ENCODE results near the gene ELOA2.
"Not testable (repeated sequence)": the region's sequence is repeated elsewhere in the genome, so short reads cannot be mapped to it uniquely, and the experiment has no call there.

Gene ELOA2

GRCh38 chr18:47035156-47035671 is at the start of gene ELOA2:
Gene ELOA2 (minus strand): TSS chr18:47035621. CDS start chr18:47035264, 357 bp downstream.
- DNase-seq (ENCODE audit: low spot score): no peak

- DNase-seq (ENCODE audit: low spot score): no peak
These were observed 46.2 kb upstream of the ELOA2 start for GRCh38 chr18:47081578-47081977.

GRCh38 chr18:47080872-47081271 is 45.5 kb upstream of the ELOA2 start:
- no peak for DNase-seq (ENCODE audit: low spot score)

- DNase-seq (ENCODE audit: low spot score): no peak
These were observed 41.7 kb upstream of the ELOA2 start for GRCh38 chr18:47077111-47077510.

- no peak for DNase-seq (ENCODE audit: low spot score)
These were observed 39.9 kb upstream of the ELOA2 start for GRCh38 chr18:47075098-47075883.

GRCh38 chr18:47067648-47068047 is 32.2 kb upstream of the ELOA2 start:
- no peak for DNase-seq (ENCODE audit: low spot score)

- DNase-seq (ENCODE audit: low spot score): no peak
These were observed 27.7 kb upstream of the ELOA2 start for GRCh38 chr18:47063096-47063495.

GRCh38 chr18:47062471-47062870 is 27.1 kb upstream of the ELOA2 start:
- DNase-seq (ENCODE audit: low spot score): no peak

GRCh38 chr18:47054369-47054768 is 18.9 kb upstream of the ELOA2 start:
- no peak for DNase-seq (ENCODE audit: low spot score)

GRCh38 chr18:47050468-47050867 is 15.0 kb upstream of the ELOA2 start:
- peak; percentile 13 for DNase-seq (ENCODE audit: low spot score)

GRCh38 chr18:47040982-47041381 is 5.6 kb upstream of the ELOA2 start:
- DNase-seq (ENCODE audit: low spot score): no peak

- no peak for DNase-seq (ENCODE audit: low spot score)
These were observed 1.6 kb upstream of the ELOA2 start for GRCh38 chr18:47036927-47037578.

- no peak for DNase-seq (ENCODE audit: low spot score)
These were observed 965 bp upstream of the ELOA2 start for GRCh38 chr18:47036298-47036874.

- not testable (repeated sequence) for DNase-seq (ENCODE audit: low spot score)
These were observed 830 bp downstream of the ELOA2 start for GRCh38 chr18:47034591-47034990.

- no peak for DNase-seq (ENCODE audit: low spot score)
These were observed 2.5 kb downstream of the ELOA2 start for GRCh38 chr18:47032945-47033344.

GRCh38 chr18:47030887-47031286 is 4.5 kb downstream of the ELOA2 start:
- DNase-seq (ENCODE audit: low spot score): not testable (repeated sequence)

- DNase-seq (ENCODE audit: low spot score): not testable (repeated sequence)
These were observed 5.6 kb downstream of the ELOA2 start for GRCh38 chr18:47029684-47030353.

GRCh38 chr18:47028738-47029137 is 6.7 kb downstream of the ELOA2 start:
- DNase-seq (ENCODE audit: low spot score): not testable (repeated sequence)

- DNase-seq (ENCODE audit: low spot score): not testable (repeated sequence)
These were observed 9.8 kb downstream of the ELOA2 start for GRCh38 chr18:47025557-47026174.

GRCh38 chr18:47023769-47024465 is 11.5 kb downstream of the ELOA2 start:
- not testable (repeated sequence) for DNase-seq (ENCODE audit: low spot score)

- not testable (repeated sequence) for DNase-seq (ENCODE audit: low spot score)
These were observed 12.6 kb downstream of the ELOA2 start for GRCh38 chr18:47022821-47023220.
